ENCODE results near the gene CELF4. TPM values are rescaled to one million over a fixed set of nuclear protein-coding genes. Genes with fewer than 3 reads are reported as not detected.

The CELF4 gene
- total and polyA plus RNA-seq, 2 of the 4 experiments (the other 2 are of a cell fraction) = not detected

DNA sequence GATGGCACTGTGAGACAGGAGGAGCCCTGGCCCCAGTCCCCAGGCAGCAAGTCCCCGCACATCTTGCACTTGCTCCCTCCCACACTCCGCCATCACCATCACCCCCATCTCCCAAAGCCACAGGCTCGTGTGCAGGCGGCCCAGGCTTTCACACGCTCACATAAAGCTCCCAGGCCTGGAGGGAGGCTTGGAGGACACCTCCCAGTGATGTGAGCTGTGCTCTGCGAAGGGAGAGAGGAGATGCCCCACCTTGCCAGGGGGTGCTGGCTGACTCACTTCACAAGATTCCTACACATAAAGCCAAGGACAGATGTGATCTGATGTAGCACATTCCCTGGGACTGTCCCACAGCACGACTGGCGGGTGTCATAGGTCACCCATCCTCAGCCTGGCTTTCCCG, 28.9 kb downstream of the CELF4 start:
- no peaks in the 10 kb centered on the region for H3K9me1 ChIP-seq (ENCODE audit: insufficient read depth, low read length)
- no peaks in the 10 kb centered on the region for H3K79me1 ChIP-seq (ENCODE audit: low read depth in 1 of 2, low read length in 2 of 2)
- H3K4ac ChIP-seq (ENCODE audit: low read depth, low read length) = no peak overlapping the region
- H4K91ac ChIP-seq (ENCODE audit: insufficient read depth, low read depth, low read length) = no peak overlapping the region
- DNase-seq (no peak), ATAC-seq (ENCODE audit: low read depth) (no peak)
- no peak overlapping the region for H3K4me3 ChIP-seq (ENCODE audit: insufficient read depth, low read depth, low read length)
- H3K9me3 ChIP-seq (ENCODE audit: control insufficient read depth, insufficient read depth, low read length) = no peaks in the 10 kb centered on the region
- intact Hi-C loops (cut with micrococcal nuclease) (loop anchor here (5.0 kb wide), 2 partner anchors 214 to 594 kb away; no protein-coding TSS in a partner anchor), dilution Hi-C loops (cut with HindIII; ENCODE audit: low sequenced_read_pairs, unreplicated experiment) (no loop called here), in situ Hi-C loops (cut with MboI; ENCODE audit: low sequenced_read_pairs) (loop anchor here (5.0 kb wide), 1 partner anchor 149 kb away; no protein-coding TSS in a partner anchor)
- no TSS peak for BruUV-seq (replicated peaks)
- H2AFZ ChIP-seq (replicated peaks; ENCODE audit: low read length, poor library complexity) = no peak overlapping the region
- POLR2A ChIA-PET (ENCODE audit: unreplicated experiment) = no interaction called here
- H3K27me3 ChIP-seq (ENCODE audit: control insufficient read depth, insufficient read depth, low read length) = peaks cover 28% of the 10 kb centered on the region; the same call in 1 of the 2 replicates
- H3K23ac ChIP-seq (ENCODE audit: low read depth, low read length) = no peak overlapping the region
- no peak overlapping the region for H3K56ac ChIP-seq (ENCODE audit: extremely low read depth, insufficient read depth, low read length)
- no peaks in the 10 kb centered on the region for H3K4me1 ChIP-seq (ENCODE audit: control insufficient read depth, insufficient read depth, low read length)
- 40% methylated on average over 1 of the region's 9 CpGs; no CpG with 5 or more reads in 1 of the 2 experiments for whole genome bisulfite sequencing, 2 experiments (ENCODE audit: extremely low coverage in 2 of 2, insufficient read length in 1 of 2)
- no peak overlapping the region for H4K8ac ChIP-seq (ENCODE audit: low read depth in 2 of 2, low read length in 2 of 2)
- no peak for TF ChIP-seq RCOR1 (IDR thresholded peaks at IDR 0.05; ENCODE audit: insufficient replicate concordance, low read length)
- TF ChIP-seq MAZ (IDR thresholded peaks at IDR 0.05; ENCODE audit: borderline replicate concordance, low read depth, low read length) = no peak
- TF ChIP-seq NFE2L2 (IDR thresholded peaks at IDR 0.05; ENCODE audit: low read depth, low read length) = no peak
- TF ChIP-seq, protein P1, sequence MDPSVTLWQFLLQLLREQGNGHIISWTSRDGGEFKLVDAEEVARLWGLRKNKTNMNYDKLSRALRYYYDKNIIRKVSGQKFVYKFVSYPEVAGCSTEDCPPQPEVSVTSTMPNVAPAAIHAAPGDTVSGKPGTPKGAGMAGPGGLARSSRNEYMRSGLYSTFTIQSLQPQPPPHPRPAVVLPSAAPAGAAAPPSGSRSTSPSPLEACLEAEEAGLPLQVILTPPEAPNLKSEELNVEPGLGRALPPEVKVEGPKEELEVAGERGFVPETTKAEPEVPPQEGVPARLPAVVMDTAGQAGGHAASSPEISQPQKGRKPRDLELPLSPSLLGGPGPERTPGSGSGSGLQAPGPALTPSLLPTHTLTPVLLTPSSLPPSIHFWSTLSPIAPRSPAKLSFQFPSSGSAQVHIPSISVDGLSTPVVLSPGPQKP (IDR thresholded peaks at IDR 0.05; ENCODE audit: borderline replicate concordance, low read depth, low read length) = no peak
- TF ChIP-seq, protein P2, sequence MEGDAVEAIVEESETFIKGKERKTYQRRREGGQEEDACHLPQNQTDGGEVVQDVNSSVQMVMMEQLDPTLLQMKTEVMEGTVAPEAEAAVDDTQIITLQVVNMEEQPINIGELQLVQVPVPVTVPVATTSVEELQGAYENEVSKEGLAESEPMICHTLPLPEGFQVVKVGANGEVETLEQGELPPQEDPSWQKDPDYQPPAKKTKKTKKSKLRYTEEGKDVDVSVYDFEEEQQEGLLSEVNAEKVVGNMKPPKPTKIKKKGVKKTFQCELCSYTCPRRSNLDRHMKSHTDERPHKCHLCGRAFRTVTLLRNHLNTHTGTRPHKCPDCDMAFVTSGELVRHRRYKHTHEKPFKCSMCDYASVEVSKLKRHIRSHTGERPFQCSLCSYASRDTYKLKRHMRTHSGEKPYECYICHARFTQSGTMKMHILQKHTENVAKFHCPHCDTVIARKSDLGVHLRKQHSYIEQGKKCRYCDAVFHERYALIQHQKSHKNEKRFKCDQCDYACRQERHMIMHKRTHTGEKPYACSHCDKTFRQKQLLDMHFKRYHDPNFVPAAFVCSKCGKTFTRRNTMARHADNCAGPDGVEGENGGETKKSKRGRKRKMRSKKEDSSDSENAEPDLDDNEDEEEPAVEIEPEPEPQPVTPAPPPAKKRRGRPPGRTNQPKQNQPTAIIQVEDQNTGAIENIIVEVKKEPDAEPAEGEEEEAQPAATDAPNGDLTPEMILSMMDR (conservative IDR thresholded peaks at IDR 0.05; ENCODE audit: low read depth, low read length) = no peak
- TF ChIP-seq SMC3 (IDR thresholded peaks at IDR 0.05; ENCODE audit: low read depth, low read length) = no peak
- no peak for TF ChIP-seq RAD21 (IDR thresholded peaks at IDR 0.05; ENCODE audit: low read length)
- TF ChIP-seq, protein P3, sequence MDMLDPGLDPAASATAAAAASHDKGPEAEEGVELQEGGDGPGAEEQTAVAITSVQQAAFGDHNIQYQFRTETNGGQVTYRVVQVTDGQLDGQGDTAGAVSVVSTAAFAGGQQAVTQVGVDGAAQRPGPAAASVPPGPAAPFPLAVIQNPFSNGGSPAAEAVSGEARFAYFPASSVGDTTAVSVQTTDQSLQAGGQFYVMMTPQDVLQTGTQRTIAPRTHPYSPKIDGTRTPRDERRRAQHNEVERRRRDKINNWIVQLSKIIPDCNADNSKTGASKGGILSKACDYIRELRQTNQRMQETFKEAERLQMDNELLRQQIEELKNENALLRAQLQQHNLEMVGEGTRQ (IDR thresholded peaks at IDR 0.05; ENCODE audit: low read depth, low read length) = no peak
- TF ChIP-seq CHD1 (IDR thresholded peaks at IDR 0.05; ENCODE audit: low read depth, low read length) = no peak
- TF ChIP-seq MXI1 (IDR thresholded peaks at IDR 0.05; ENCODE audit: borderline replicate concordance, low read depth, low read length) = no peak
- no peak for TF ChIP-seq BHLHE40 (IDR thresholded peaks at IDR 0.05; ENCODE audit: low read depth, low read length)
- TF ChIP-seq CEBPB (IDR thresholded peaks at IDR 0.05; ENCODE audit: low read depth, low read length) = no peak
- no peak for TF ChIP-seq RFX5 (IDR thresholded peaks at IDR 0.05; ENCODE audit: low read depth, low read length)
- no peak overlapping the region for H3K9ac ChIP-seq (ENCODE audit: low read depth, low read length)
- no peak overlapping the region for H3K14ac ChIP-seq (replicated peaks; ENCODE audit: low read depth, low read length)
- no peak overlapping the region for H3K18ac ChIP-seq (ENCODE audit: low read depth, low read length)
- no peak overlapping the region for H2BK5ac ChIP-seq (ENCODE audit: low read depth, low read length, poor library complexity, severe bottlenecking)
- no peak overlapping the region for H2BK20ac ChIP-seq (ENCODE audit: low read depth, low read length)
- no peak overlapping the region for H2AK9ac ChIP-seq (replicated peaks; ENCODE audit: low read depth, low read length, poor library complexity)
- H2BK120ac ChIP-seq (ENCODE audit: low read depth, low read length) = no peak overlapping the region
- no peaks in the 10 kb centered on the region for H3K36me3 ChIP-seq (ENCODE audit: control insufficient read depth, insufficient read depth, low read length)
- no peak overlapping the region for H4K5ac ChIP-seq (ENCODE audit: low read depth, low read length)
- H4K20me1 ChIP-seq (ENCODE audit: insufficient read depth, low read length) = no peaks in the 10 kb centered on the region
- no peak overlapping the region for H2BK15ac ChIP-seq (ENCODE audit: low read depth, low read length)
- CTCF ChIA-PET = no interaction called here
- H3K4me2 ChIP-seq (ENCODE audit: low read depth, low read length) = no peak overlapping the region
- no peak overlapping the region for H2AK5ac ChIP-seq (ENCODE audit: low read depth, low read length)
- H3K27ac ChIP-seq (ENCODE audit: insufficient read depth, low read length) = no peak overlapping the region
